ENCODE data around the gene SLC2A14.
"Not testable (repeated sequence)": the region's sequence is repeated elsewhere in the genome, so short reads cannot be mapped to it uniquely, and the experiment has no call there.

SLC2A14 gene

DNA sequence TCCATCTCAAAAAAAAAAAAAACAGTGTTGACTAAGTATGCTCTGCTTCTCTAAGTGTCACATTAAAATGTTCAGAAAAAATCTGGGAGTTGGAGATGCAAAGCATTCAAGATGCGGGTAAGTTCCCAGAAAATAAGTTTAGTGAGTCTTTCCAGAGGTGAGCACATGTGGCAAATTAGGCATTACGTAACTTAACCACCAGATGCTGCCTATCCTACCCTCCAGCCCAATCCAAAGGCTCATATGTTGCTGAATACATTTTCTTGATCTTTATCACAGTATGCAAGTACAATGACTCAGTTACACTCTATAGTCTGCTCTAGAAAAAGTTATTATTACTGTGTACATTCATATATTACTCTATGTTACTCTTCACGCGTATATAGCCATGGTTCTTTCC, 3.6 kb downstream of the SLC2A14 start:
- no peak for DNase-seq (ENCODE audit: insufficient read length, low spot score)
- no peak for TF ChIP-seq POLR2A (IDR thresholded peaks at IDR 0.05; ENCODE audit: low read depth, low read length)
- TF ChIP-seq TAF1 (IDR thresholded peaks at IDR 0.05; ENCODE audit: low read depth, low read length): no peak
- no peak for TF ChIP-seq SPI1 (IDR thresholded peaks at IDR 0.05; ENCODE audit: low read depth, low read length)
- no peak for TF ChIP-seq PAX5 (IDR thresholded peaks at IDR 0.05; ENCODE audit: insufficient read depth, low read length, severe bottlenecking)
- no peak for TF ChIP-seq POLR2AphosphoS5 (IDR thresholded peaks at IDR 0.05; ENCODE audit: low read depth, low read length)
- TF ChIP-seq POU2F2 (IDR thresholded peaks at IDR 0.05; ENCODE audit: low read depth, low read length): no peak
- no peak for FAIRE-seq

DNA sequence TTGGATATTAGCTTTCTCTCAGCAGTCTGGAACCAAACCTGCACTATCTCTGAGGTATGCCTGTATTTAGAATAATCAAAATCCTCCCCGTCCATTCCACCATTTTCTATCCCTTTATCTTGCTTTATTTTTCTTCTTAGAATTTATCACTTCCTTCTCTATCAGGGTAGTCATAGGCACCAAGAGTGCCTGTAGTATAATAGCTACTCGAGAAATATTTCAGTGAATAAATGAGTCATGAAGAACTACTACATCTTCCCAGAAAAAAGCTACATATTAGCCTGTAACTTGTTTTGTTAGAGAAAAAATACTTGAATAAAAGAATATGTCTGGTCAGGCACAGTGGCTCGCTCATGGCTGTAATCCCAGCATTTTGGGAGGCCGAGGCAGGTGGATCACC, 4.3 kb downstream of the SLC2A14 start:
- TF ChIP-seq POLR2AphosphoS5 (IDR thresholded peaks at IDR 0.05; ENCODE audit: low read depth, low read length): no peak
- TF ChIP-seq SPI1 (IDR thresholded peaks at IDR 0.05; ENCODE audit: low read depth, low read length): no peak
- FAIRE-seq (no peak), DNase-seq (ENCODE audit: insufficient read length, low spot score) (no peak)

DNA sequence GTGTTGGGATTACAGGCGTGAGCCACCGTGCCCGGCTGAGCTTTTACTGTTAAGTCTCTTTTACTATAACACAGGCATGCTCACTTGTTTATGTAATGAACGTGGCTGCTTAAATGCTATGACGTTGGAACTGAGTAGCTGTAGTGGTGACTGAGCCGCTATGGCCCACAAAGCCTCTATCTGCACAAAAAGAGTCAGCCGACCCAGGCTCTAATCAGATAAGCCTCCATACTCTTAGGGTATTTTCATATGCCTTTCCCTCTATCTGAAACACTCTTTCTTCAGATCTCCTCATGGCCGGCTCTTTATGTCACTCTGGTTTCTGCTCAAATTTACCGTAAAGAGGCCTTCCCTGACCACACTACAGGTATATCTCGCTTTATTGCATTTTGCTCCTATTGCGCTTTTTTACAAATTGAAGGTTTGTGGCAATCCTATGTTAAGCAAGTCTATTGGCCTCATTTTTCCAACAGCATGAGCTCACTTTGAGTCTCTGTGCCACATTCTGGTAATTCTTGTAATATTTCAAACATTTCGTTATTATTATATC, 8.0 kb downstream of the SLC2A14 start:
- FAIRE-seq: no peak
- TF ChIP-seq TAF1 (IDR thresholded peaks at IDR 0.05; ENCODE audit: low read depth, low read length) (no peak), POU2F2 (IDR thresholded peaks at IDR 0.05; ENCODE audit: low read depth, low read length) (no peak), PAX5 (IDR thresholded peaks at IDR 0.05; ENCODE audit: insufficient read depth, low read length, severe bottlenecking) (no peak), POLR2AphosphoS5 (IDR thresholded peaks at IDR 0.05; ENCODE audit: low read depth, low read length) (no peak), SPI1 (IDR thresholded peaks at IDR 0.05; ENCODE audit: low read depth, low read length) (no peak), POLR2A (IDR thresholded peaks at IDR 0.05; ENCODE audit: low read depth, low read length) (no peak)
- DNase-seq (ENCODE audit: insufficient read length, low spot score): no peak

DNA sequence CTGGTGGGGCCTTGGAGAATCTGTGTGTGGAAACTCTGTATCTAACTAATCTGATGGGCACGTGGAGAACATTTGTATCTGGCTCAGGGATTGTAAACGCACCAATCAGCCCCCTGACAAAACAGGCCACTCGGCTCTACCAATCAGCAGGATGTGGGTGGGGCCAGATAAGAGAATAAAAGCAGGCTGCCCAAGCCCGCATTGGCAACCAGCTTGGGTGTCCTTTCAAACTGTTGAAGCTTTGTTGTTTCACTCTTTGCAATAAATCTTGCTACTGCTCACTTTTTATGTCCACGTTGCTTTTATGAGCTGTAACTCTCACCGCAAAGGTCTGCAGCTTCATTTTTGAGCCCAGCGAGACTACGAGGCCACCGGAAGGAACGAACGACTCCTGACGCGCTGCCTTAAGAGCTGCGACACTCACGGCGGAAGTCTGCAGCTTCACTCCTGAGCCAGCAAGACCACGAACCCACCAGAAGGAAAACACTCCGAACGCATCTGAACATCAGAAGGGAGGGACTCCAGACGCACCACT, 9.8 kb downstream of the SLC2A14 start:
- DNase-seq (ENCODE audit: insufficient read length, low spot score); FAIRE-seq: not testable (repeated sequence)

DNA sequence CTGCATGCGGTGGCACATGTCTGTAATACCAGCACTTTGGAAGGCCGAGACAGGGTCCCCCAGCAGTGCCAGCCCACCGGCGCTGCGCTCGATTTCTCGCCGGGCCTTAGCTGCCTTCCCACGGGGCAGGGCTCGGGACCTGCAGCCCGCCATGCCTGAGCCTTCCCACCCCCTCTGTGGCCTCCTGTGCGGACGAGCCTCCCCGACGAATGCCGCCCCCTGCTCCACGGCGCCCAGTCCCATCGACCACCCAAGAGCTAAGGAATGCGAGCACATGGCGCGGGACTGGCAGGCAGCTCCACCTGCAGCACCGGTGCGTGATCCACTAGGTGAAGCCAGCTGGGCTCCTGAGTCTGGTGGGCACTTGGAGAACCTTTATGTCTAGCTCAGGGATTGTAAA, 10.4 kb downstream of the SLC2A14 start:
- not testable (repeated sequence) for FAIRE-seq; DNase-seq (ENCODE audit: insufficient read length, low spot score)

DNA sequence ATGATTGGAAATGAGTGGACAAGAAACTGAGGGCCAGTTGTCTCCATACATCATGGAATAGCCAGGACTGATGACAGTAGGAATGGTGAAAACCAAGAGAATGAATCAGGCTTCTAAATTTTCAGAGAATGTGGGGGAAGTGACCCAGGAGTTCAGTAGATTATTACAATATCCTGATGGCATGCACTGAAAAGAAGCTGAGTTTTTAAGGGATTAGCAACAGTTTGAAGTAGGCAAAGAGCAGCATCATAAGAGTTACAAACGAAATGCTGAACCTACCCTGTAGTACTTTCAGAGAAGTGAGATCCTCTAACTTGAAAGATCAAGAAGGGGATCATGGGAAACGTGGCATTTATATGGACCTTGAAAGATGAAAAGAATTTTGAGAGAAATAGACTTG, 13.2 kb downstream of the SLC2A14 start:
- DNase-seq (ENCODE audit: insufficient read length, low spot score) (no peak), FAIRE-seq (no peak)

DNA sequence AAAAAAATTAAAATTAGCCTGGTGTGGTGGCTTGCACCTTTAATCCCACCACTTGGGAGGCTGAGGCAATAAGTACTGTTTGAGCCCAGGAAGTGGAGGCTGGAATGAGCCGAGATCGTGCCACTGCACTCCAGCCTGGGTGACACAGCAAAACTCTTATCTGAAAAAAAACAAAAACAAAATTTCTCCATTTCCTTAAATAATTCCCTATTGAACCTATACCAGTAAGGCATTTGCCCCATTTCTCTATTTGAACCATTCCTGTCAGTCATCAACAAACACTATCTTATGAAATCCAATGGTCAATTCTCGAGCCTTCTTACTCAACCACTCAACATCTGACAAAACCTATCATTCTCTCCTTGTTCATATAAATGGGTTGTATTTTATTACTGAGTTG, 14.7 kb downstream of the SLC2A14 start:
- TF ChIP-seq POU2F2 (IDR thresholded peaks at IDR 0.05; ENCODE audit: low read depth, low read length) (no peak), POLR2AphosphoS5 (IDR thresholded peaks at IDR 0.05; ENCODE audit: low read depth, low read length) (no peak), POLR2A (IDR thresholded peaks at IDR 0.05; ENCODE audit: low read depth, low read length) (no peak)
- FAIRE-seq (no peak), DNase-seq (ENCODE audit: insufficient read length, low spot score) (no peak)

More for the DNA sequence above, 13.2 kb downstream of the SLC2A14 start:
- no peak for TF ChIP-seq PAX5 (IDR thresholded peaks at IDR 0.05; ENCODE audit: insufficient read depth, low read length, severe bottlenecking)
- no peak for TF ChIP-seq POLR2AphosphoS5 (IDR thresholded peaks at IDR 0.05; ENCODE audit: low read depth, low read length)
- TF ChIP-seq POU2F2 (IDR thresholded peaks at IDR 0.05; ENCODE audit: low read depth, low read length): no peak
- no peak for TF ChIP-seq POLR2A (IDR thresholded peaks at IDR 0.05; ENCODE audit: low read depth, low read length)
- TF ChIP-seq TAF1 (IDR thresholded peaks at IDR 0.05; ENCODE audit: low read depth, low read length): no peak
- no peak for TF ChIP-seq SPI1 (IDR thresholded peaks at IDR 0.05; ENCODE audit: low read depth, low read length)

DNA sequence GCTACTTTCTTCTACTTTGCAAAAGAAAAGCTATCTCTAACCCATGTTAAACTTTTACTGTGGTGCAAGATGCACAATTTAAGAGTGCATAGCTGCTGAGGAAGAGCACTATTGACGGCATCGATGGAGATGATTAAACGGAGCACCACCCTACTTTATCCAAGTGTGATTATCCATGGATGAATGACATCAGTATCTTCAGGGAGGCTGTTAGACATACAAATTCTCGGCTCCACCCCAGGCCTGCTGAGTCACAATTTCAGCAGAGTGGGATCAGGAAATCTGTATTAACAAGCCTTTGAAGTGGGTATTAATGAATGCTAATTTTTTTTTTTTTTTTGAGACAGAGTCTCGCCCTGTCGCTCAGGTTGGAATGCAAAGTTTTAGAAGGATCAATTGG, 16.2 kb downstream of the SLC2A14 start:
- FAIRE-seq (no peak), DNase-seq (ENCODE audit: insufficient read length, low spot score) (no peak)
- TF ChIP-seq POLR2AphosphoS5 (IDR thresholded peaks at IDR 0.05; ENCODE audit: low read depth, low read length): no peak
- TF ChIP-seq POLR2A (IDR thresholded peaks at IDR 0.05; ENCODE audit: low read depth, low read length): no peak
- TF ChIP-seq PAX5 (IDR thresholded peaks at IDR 0.05; ENCODE audit: insufficient read depth, low read length, severe bottlenecking): no peak
- TF ChIP-seq SPI1 (IDR thresholded peaks at IDR 0.05; ENCODE audit: low read depth, low read length): no peak
- TF ChIP-seq TAF1 (IDR thresholded peaks at IDR 0.05; ENCODE audit: low read depth, low read length): no peak
- TF ChIP-seq POU2F2 (IDR thresholded peaks at IDR 0.05; ENCODE audit: low read depth, low read length): no peak

DNA sequence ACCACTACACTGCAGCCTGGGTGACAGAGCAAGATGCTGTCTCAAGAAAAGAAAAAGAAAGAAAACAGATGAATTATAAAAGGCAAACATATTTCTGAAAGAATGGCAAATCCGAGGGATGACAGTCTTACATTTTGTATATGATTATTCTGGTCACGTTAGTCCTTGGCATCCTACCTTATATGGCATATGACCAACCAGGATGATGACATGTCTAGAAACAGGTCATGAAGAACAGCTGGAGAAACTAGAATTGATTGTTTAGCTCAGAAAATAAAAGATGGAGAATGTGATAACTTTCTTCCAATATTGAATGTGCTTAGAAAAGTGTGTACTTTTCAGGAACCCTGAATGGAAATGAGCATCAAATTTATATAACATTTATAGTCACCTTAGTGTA, 19.2 kb downstream of the SLC2A14 start:
- FAIRE-seq: no peak
- no peak for DNase-seq (ENCODE audit: insufficient read length, low spot score)
- TF ChIP-seq TAF1 (IDR thresholded peaks at IDR 0.05; ENCODE audit: low read depth, low read length) (no peak), POLR2AphosphoS5 (IDR thresholded peaks at IDR 0.05; ENCODE audit: low read depth, low read length) (no peak)

DNA sequence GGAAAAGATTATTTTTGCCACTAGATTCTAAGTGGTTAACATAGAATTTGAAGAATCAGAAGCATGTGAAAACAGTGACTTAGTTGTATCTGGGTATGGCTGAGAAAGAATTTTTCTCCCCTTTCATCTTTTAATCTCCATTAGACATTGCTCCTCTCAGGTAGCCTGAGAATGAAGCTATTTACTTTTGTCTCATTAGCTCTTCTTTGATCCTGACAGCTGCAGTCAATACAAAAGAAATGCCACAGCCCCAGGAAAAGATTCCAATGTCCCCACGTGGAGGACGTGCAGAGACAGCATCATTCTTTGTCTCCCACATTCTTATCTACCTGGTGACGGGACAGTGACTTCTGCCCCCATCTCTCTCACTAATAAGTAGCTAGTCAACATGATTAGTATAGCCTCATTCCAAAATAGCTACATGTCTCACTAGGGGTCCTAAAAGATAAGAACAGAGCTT, 21.1 kb downstream of the SLC2A14 start:
- not testable (repeated sequence) for DNase-seq (ENCODE audit: insufficient read length, low spot score); FAIRE-seq

DNA sequence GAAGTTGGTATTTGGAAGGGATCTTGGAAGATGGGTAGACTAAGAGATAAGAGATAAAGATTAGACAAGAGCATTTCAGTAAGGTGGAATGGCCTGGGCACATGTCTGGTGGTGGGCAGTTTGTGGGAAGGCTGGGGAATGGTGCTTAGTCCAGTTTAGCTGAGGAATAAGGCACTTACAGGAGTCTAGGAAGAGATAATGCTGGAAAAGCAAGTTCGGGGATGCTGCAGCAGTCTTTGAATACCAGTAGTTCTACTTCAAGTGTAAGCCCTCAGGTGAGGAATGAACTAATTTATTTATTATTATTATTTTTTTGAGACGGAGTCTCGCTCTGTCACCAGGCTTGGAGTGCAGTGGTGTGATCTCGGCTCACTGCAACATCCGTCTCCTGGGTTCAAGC, 22.6 kb downstream of the SLC2A14 start:
- DNase-seq (ENCODE audit: insufficient read length, low spot score); FAIRE-seq: not testable (repeated sequence)

DNA sequence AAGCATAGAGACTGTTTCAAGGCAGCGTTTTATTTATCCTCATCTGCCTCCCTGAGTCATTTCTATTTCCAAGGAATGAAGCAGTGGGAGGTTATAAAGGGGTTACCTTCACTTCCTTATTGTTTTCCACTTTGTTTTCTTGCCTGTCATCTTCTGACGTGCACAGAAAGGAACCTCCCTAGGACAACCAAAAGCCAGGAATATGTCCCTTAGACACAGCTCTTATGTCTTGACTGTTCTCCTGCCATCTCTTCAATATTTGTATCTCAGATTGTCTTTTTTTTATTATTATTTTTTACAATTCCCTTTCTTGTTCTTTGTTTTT, 24.7 kb downstream of the SLC2A14 start:
- not testable (repeated sequence) for DNase-seq (ENCODE audit: insufficient read length, low spot score); FAIRE-seq

DNA sequence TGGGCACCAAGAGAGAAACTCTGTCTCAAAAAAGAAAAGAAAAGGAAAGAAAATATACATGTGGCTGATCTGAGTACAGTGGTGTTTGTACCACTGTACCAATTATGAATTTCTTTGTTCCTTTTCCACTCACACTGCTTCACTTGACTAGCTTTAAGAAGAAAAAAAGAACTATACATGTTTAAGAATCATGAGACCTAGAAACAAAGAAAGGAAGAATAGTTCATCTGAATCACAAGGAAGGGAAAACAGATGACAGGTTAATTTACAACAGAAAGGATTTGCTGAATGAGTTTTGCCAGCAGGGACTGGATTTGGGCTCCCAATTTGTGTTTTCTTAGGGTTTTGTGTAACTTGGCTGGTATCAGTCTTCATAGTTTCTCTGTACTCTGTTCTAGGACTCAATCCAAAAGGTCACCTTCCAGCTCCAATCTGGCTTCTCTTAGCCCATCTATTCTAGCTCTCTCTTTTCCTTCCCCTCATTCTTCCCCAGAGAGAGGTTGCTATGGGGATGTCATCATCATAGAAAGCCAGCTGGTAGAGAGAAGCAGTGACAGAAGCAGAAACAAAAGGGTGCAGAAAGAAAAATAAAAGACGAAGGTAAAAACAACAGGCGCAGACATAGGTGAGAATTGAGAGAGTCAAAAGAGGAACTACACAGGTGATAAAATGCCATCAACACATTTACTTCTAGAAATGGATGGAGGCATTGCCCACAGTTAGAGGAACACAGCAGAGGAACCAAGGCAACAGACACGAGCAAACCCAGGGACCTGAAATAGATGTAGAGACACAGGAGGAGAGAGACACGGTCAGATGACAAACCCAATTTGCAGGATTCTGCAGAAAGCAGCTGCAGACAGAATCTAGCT, 25.3 kb downstream of the SLC2A14 start:
- DNase-seq (ENCODE audit: insufficient read length, low spot score): not testable (repeated sequence)
- peak; percentile 85 for FAIRE-seq
